ENCODE data around the gene TRAF2.

DNA sequence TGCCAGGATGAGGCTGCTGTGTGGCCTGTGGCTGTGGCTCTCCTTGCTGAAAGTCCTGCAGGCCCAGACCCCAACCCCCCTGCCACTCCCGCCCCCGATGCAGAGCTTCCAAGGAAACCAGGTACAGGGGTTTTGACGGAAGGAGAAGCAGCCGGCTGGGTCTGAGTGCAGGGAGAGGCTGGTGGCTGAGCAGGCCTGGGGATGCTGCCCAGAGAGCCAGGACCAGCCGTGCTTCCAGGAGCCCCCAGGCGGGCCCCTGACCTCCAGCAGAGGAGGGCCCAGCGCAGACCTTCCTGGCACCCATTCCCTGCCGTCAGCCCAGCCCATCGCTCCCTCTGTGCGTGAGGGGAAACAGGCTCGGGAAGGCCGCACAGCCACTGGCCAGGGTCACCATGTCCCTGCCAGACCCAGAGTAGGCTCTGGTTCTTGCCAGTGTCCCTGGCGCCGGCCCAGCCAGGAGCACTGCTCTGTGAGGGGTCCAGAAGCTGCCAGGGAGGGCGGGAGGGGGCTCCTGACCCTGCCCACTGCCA lies 66.1 kb downstream of the TRAF2 start:
- no peak for TF ChIP-seq CEBPG (CRISPR knock-in tag; IDR thresholded peaks at IDR 0.05)
- no peak for TF ChIP-seq ELF4 (CRISPR knock-in tag; IDR thresholded peaks at IDR 0.05; ENCODE audit: borderline replicate concordance)
- no peak for TF ChIP-seq RBFOX2 (IDR thresholded peaks at IDR 0.05; ENCODE audit: low read depth, low read length)
- TF ChIP-seq, protein P1, sequence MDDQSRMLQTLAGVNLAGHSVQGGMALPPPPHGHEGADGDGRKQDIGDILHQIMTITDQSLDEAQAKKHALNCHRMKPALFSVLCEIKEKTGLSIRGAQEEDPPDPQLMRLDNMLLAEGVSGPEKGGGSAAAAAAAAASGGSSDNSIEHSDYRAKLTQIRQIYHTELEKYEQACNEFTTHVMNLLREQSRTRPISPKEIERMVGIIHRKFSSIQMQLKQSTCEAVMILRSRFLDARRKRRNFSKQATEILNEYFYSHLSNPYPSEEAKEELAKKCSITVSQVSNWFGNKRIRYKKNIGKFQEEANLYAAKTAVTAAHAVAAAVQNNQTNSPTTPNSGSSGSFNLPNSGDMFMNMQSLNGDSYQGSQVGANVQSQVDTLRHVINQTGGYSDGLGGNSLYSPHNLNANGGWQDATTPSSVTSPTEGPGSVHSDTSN (CRISPR knock-in tag; IDR thresholded peaks at IDR 0.05; ENCODE audit: borderline replicate concordance), result no peak
- no peak for TF ChIP-seq ZNF251 (CRISPR knock-in tag; IDR thresholded peaks at IDR 0.05)
- no peak for TF ChIP-seq MIXL1 (CRISPR knock-in tag; IDR thresholded peaks at IDR 0.05)
- no peak for TF ChIP-seq POLR2AphosphoS5 (IDR thresholded peaks at IDR 0.05; ENCODE audit: low read depth, low read length)
- TF ChIP-seq, protein P2, sequence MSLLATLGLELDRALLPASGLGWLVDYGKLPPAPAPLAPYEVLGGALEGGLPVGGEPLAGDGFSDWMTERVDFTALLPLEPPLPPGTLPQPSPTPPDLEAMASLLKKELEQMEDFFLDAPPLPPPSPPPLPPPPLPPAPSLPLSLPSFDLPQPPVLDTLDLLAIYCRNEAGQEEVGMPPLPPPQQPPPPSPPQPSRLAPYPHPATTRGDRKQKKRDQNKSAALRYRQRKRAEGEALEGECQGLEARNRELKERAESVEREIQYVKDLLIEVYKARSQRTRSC (CRISPR knock-in tag; IDR thresholded peaks at IDR 0.05; ENCODE audit: low read depth), result no peak
- no peak for TF ChIP-seq ZNF274 (CRISPR knock-in tag; IDR thresholded peaks at IDR 0.05)
- TF ChIP-seq TBX3 (IDR thresholded peaks at IDR 0.05; ENCODE audit: borderline replicate concordance), result no peak
- TF ChIP-seq CBFB (CRISPR knock-in tag; IDR thresholded peaks at IDR 0.05), result no peak
- TF ChIP-seq NR3C1 (CRISPR knock-in tag; IDR thresholded peaks at IDR 0.05), result no peak
- TF ChIP-seq SOX6 (IDR thresholded peaks at IDR 0.05), result no peak
- TF ChIP-seq SOX6 (CRISPR knock-in tag; IDR thresholded peaks at IDR 0.05), result no peak
- TF ChIP-seq EP300 (IDR thresholded peaks at IDR 0.05; ENCODE audit: low read depth in 2 of 2, low read length in 2 of 2), result no peak
- no peak for TF ChIP-seq EP300 (CRISPR knock-in tag; IDR thresholded peaks at IDR 0.05; ENCODE audit: borderline replicate concordance)
